Activated T-cell treated with anti-CD3 and anti-CD28 coated beads for 24 hours (primary cell): Measurements from ENCODE around the gene TMEM184C.

Source experiments
- DNase-seq: peaks from one replicate; pipeline ENCODE4 v3.0.0-alpha.2; 2020; ENCODE audit warnings: low read depth

Gene TMEM184C

GRCh38 chr4:147655639-147656038 lies 38.4 kb downstream of the TMEM184C start:
- no peak for DNase-seq

- DNase-seq = no peak
Observed at GRCh38 chr4:147658501-147658900, 41.3 kb downstream of the TMEM184C start.

GRCh38 chr4:147674073-147674472 lies 56.9 kb downstream of the TMEM184C start:
- no peak for DNase-seq

GRCh38 chr4:147674496-147674895 lies 57.3 kb downstream of the TMEM184C start:
- no peak for DNase-seq

GRCh38 chr4:147678106-147678505 lies 60.9 kb downstream of the TMEM184C start:
- DNase-seq = no peak

GRCh38 chr4:147678796-147679549 lies 61.8 kb downstream of the TMEM184C start:
- no peak for DNase-seq

GRCh38 chr4:147682755-147683154 lies 65.6 kb downstream of the TMEM184C start:
- DNase-seq = no peak

GRCh38 chr4:147683188-147683591 lies 66.0 kb downstream of the TMEM184C start:
- no peak for DNase-seq

GRCh38 chr4:147683717-147684700 lies 66.8 kb downstream of the TMEM184C start, which contains the start of gene PRMT9:
PRMT9 (minus strand) TSS chr4:147684163; CDS start chr4:147683987, 176 bp downstream.
- DNase-seq = peak; percentile 85

GRCh38 chr4:147689067-147689466 lies 71.9 kb downstream of the TMEM184C start:
- no peak for DNase-seq

GRCh38 chr4:147691820-147692219 lies 74.6 kb downstream of the TMEM184C start:
- DNase-seq = no peak

GRCh38 chr4:147693218-147693617 lies 76.0 kb downstream of the TMEM184C start:
- no peak for DNase-seq

- DNase-seq = no peak
Observed at GRCh38 chr4:147696866-147697265, 79.7 kb downstream of the TMEM184C start.

- DNase-seq = no peak
Observed at GRCh38 chr4:147704846-147705245, 87.6 kb downstream of the TMEM184C start.

- DNase-seq = peak; percentile 30
Observed at GRCh38 chr4:147707892-147708672, 90.9 kb downstream of the TMEM184C start.

- DNase-seq = no peak
Observed at GRCh38 chr4:147709999-147710398, 92.8 kb downstream of the TMEM184C start.

GRCh38 chr4:147714575-147715401 lies 97.6 kb downstream of the TMEM184C start:
- DNase-seq = no peak

- no peak for DNase-seq
Observed at GRCh38 chr4:147717878-147718277, 100.7 kb downstream of the TMEM184C start.
